DMS114 treated with DMSO at 0.1 percent for 48 hours (cell line): ENCODE data around the gene ALKBH4.
"Not testable (repeated sequence)": the region's sequence is repeated elsewhere in the genome, so short reads cannot be mapped to it uniquely, and the experiment has no call there.

Experiments
- DNase-seq: peaks from one replicate; lab custom pipeline; 2025; ENCODE audit not compliant: unreplicated experiment; lab: John Stamatoyannopoulos, UW

The ALKBH4 gene

DNA sequence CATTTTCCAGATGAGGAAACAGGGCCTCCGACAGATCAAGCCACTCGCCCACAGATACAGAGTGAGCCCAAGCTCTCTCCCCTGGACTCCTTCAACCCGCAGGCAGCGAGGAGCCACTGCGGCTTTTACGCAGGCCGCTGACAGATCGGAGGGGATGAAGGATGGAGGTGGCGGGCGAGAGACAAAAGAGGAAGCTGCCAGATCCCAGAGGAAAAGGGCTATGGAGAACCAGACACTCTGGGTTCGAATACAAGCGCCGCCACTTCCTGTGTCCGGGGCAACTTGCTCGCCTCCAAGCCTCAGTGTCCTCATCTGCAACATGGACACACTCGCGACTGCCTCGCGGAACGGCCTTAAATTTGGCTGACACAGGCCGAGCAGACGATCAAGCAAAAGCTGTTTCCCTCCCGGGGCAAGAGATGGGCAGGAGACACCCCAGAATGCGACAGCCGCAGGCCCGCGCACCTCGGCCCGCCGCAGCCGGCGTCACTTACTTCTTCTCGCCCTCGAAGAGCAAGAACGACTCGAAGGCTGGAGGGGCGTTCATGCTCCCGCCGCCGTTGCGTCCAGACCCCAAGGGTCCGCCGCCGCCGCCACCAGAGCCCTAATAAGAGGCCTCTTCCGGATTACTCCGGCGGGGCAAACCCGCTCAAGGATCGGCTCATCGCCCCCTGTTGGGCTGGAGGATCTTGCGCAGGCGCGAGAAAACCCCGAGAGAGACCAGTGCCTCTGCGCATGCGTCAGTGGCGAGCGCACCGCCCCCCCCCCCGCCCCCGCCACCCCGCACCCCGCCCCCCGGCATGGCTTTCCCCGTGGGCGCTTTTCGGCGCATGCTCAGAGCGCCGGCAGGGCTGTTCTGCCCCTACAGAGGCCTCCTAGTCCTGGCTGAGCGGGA is 13.9 kb upstream of the ALKBH4 start, which contains the start of gene POLR2J:
Gene POLR2J, minus strand, starts transcription at position 609 of the 895 bp plus-strand sequence. Its CDS starts 62 bp downstream, at position 547.
- DNase-seq, result not testable (repeated sequence)

DNA sequence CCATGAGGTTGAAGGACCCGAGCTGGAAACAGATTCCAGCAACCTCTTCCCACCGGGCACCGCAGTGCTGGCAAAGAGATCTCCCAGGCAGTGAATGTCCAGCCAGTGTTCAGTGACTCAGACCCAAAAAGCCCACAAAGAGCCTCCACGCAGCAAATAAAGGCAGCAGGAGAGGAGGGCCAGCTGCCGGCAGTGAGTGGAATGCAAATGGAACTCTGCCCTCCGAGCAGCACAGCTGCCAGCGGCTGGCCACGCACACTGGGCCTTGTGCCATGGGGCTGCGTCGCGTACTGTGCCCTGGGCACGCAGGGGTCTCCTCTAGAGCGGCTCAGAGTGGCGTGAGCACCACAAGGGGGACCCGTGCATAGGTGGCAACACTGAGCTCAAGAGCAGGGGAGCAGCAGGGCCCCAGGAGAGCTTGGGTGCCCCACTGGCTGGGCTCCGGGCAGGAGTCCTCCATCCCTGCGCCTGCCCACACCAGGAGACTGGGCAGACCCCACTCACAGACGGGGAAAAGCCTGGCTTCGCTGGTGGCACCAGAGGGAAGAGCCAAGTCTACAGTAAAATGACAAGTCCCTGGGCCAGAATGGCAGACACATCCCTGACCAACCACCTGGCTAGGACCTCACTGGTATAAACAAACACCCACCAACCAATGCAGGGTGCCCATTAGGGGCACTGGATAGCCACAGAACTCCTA is 10.2 kb upstream of the ALKBH4 start:
- not testable (repeated sequence) for DNase-seq

GRCh38 chr7:102474116-102474515 is 9.5 kb upstream of the ALKBH4 start:
- DNase-seq, result not testable (repeated sequence)

- DNase-seq, result no peak
These were observed 8.8 kb upstream of the ALKBH4 start for GRCh38 chr7:102473271-102473991.

DNA sequence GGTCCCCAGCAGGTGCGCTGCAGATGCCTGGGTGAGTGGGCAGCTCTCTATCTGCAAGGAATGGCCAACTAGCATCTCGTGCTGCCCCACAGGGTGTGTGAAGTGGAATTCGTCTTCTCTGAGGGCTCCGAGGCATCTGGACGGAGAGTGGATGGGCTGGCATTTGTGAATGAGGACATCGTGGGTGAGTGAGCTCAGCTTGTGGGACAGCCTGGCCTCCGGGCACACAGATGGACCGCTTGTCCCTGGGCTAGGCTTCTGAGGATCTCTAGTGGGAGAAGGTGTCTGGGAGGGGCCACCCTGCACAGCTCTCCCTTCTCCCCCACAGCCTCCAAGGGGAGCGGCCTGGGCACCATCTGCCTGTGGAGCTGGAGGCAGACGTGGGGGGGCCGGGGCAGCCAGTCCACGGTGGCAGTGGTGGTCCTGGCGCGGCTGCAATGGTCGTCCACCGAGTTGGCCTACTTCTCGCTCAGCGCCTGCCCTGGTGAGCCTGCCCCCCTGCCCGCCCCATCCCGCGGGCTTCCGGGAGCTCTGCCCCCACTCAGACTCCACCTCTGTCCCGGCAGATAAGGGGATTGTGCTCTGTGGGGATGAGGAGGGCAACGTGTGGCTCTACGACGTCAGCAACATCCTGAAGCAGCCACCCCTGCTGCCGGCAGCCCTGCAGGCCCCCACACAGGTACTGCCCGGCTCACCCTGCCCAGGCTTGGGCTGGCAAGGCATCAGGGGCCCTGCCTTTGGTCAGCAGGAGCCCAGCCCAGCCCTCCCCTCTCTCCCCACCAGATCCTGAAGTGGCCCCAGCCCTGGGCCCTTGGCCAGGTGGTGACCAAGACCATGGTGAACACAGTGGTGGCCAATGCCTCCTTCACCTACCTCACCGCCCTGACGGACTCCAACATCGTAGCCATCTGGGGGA is 7.7 kb upstream of the ALKBH4 start:
- no peak for DNase-seq

GRCh38 chr7:102471791-102472125 is 7.1 kb upstream of the ALKBH4 start:
- no peak for DNase-seq

DNA sequence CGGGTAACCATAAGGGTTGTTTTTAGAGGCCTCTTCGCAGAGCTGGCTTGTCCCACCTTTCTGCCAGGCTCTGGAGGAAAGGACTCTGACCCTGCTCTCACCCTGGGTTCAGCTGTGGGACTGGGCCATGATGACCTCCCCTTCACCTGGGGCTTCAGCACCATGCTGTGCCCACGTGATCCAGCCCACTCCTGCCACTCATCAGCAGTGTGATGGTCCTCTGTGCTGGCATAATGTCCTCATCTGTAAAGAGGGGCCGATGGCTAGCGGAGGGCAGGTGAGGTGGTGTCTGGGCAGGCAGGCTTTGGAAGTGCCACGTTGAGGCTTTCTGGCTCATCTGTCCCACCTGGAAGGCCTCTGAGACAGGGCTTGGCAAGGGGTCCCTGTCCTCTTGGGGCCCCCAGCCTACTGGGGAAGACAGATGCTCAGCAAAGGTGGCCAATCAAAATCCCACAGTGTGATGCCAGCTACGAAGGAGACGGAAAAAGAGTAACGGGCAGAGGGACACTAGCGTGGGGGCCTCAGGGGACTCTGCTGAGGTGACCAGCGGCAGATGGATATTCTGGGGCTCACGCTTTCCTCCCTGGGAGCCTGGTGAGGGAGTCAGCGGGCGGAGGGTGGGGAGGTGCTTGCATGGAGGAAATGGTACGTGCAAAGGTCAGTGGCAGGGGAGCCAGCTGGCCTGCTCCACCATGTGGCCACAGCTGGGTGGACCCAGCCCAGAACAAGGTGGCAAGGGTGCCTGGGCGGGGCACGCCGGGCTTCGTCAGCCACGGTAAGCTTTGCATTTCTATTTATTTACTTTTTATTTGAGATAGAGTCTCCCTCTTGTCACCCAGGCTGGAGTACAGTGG is 5.5 kb upstream of the ALKBH4 start:
- DNase-seq, result no peak

GRCh38 chr7:102469351-102469971 is 4.8 kb upstream of the ALKBH4 start:
- DNase-seq, result no peak

- DNase-seq, result no peak
These were observed 4.1 kb upstream of the ALKBH4 start for GRCh38 chr7:102468478-102469350.

DNA sequence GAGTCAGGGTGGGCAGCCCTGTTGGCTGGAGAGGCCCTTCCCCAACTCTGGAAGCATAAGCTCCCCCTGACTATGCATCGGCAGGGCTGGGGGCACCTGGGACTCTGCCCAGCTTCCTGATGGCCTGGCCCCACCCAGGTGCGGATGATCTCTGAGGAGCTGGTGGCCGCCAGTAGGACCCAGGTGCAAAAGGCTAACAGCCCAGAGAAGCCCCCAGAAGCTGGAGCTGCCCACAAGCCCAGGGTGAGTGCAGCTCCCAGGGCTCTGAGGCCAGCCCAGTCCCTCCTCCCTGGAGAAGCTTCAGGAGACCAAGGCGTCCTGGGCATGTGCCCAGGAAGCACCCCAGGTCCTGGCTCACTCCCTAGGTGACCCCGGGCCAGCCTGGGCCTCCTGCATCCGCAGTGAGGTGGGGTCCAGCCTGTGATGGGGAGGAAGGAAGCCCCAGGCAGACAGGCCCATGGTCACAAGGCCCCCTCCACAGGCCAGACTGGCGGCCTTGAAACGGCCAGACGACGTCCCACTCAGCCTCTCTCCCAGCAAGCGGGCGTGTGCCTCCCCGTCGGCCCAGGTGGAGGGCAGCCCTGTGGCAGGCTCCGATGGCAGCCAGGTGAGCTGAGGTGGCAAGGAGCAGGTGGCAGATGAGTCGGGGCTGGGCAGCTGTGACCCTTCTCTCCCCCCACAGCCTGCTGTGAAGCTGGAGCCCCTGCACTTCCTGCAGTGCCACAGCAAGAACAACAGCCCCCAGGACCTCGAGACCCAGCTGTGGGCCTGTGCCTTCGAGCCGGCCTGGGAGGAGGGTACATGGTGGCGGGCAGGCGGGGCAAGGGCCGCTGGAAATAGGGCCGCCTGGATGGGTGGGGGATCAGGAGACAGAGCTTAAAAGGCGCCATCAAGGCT is 3.2 kb upstream of the ALKBH4 start:
- no peak for DNase-seq

DNA sequence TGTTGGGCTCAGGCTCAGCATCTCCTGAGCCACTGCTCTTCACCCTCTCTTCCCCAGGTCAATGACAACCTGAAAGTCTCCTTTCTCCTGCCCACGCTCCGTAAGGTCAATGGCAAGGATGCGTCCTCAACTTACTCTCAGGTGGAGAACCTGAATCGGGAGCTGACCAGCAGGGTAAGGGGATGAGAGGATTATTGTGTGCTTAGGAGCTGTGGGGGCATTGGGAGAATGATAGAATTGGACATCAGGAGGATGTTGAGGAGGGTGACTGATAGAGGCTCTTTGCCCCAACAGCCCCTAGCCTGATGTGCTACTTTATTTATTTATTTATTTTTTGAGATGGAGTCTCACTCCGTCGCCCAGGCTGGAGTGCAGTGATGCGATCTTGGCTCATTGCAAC is 1.4 kb upstream of the ALKBH4 start:
- no peak for DNase-seq

DNA sequence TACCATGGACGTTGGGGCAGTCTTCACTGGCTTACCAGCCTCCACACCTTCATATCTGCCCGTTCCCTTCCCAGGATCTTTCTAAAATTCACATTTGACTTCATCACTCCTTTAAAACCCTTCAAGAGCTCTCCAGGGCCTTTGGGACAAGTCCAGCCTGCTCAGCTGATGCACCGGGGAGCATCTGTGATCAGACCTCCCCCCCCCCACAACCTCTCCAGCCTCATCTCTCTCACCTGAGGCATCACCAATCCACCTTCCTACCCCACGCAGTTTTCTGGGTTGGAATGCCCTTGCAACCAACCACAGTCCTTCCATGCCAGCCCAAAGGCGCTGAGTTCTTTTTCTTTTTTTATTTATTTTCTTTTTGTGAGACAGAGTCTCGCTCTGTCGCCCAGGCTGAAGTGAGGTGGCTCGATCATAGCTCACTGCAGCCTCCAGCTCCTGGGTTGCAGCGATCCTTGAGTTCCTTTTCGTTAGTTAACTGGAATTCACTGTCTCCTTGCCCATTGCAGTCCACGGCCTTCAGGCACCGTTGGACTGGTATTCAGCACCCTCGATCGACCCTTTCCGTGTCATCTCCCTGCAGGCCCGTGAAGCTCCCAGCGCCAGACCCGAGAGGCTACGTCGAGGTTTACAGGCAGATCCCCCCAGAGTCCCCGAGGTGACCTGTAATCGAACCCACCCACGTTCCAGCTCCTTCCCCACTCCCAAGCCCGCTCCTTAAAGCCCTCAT is 654 bp downstream of the ALKBH4 start:
- DNase-seq, result no peak

- no peak for DNase-seq
These were observed 4.2 kb downstream of the ALKBH4 start for GRCh38 chr7:102460467-102460866.

GRCh38 chr7:102459221-102459844 is 5.3 kb downstream of the ALKBH4 start:
- no peak for DNase-seq

GRCh38 chr7:102457352-102457924 is 7.2 kb downstream of the ALKBH4 start:
- no peak for DNase-seq

GRCh38 chr7:102456327-102456726 is 8.3 kb downstream of the ALKBH4 start:
- DNase-seq, result no peak
